ENCODE data around the gene TGFBI.

Gene TGFBI

DNA sequence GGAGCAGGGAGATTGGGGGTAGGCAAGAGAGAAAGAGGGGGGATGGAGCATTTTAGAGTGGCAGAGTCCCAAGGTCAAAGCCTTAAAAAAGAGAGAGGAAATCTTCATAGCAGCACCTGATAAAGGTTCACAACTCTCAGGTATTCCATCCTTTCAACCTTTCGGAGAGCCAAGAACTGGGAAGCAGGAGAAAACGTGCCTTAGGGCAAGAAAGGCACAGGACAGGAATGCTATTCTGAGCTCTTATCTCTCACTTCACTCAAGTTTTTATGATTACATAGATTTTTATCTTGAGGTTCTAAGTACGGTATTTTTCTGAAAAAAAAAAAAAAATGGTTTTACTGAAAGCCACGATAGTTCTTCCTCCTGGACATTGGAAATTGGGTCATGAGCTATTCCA, 69.4 kb downstream of the TGFBI start:
- no peak for DNase-seq

DNA sequence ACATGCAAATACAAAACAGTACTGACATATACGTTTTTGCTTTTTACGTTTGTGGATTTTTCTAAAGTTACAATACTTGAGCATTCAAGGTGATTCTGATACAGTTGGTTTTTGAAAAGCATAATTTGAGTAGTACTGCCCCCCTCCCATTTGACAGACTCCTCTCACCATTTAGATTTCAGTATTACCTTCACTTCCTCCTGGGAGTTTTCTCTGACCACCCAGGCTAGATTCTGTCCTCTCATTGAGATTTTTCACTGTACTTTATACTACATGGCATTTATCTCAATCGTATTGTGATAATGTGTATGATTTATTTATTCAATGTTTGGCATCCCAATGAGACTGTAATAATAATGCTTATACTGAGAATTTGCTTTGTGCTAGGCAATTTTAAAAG, 71.1 kb downstream of the TGFBI start:
- no peak for DNase-seq

GRCh38 chr5:136101884-136102283, 73.1 kb downstream of the TGFBI start:
- no peak for DNase-seq

GRCh38 chr5:136103118-136103517, 74.3 kb downstream of the TGFBI start:
- DNase-seq: no peak

- DNase-seq: no peak
Observed at GRCh38 chr5:136104306-136104965, 75.6 kb downstream of the TGFBI start.

DNA sequence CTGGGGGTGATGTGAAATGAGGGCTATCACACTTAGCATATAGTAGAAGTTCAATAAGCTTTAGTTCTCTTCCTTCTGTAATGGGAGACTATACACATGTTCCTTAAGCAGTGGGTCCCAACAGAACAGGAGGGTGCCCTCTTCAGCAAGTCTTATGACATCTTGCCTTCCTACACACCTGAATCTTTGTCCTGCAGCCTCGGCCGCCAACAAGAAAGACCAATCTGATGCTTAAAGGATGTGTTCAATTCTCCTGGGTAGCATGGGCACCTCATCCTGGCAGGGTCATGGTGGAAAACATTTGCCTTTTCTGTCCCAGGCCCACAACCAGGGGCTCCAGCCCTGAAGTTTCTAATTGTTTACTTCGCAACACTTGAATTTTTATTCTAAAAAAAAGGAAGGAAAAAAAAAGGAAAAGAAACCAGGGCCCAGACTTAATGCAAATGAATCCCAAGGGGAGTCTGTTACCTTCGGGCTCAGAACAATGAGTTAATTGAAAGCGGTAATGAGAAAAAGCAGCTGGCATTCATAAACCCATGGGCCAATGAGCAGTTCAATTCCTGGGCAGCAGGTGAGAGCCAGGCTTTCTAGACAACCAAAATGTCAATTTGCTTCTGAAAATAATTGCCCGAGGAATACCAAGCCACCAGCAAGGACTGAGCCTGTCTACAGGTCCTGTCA, 77.7 kb downstream of the TGFBI start:
- no peak for DNase-seq

DNA sequence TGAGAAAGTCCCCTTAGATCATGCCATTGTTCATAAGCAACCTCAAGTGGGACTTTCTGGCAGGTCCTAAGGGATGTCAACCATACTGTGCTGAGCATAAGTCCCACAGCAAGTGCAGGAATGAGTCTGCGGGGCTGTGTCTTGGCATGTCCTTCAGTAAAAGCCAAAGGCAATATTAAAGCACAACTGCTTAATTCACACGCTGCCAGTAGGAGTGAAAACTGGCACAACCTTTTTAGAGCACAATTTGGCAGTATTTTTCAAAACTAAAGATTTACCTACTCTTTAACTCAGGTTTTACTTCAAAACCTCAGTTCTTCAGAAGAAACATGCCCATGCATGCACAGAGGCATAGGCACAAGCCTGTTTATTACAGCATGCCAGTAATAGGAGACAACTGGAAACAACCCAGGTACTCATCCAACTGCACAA, 79.4 kb downstream of the TGFBI start:
- DNase-seq: no peak

DNA sequence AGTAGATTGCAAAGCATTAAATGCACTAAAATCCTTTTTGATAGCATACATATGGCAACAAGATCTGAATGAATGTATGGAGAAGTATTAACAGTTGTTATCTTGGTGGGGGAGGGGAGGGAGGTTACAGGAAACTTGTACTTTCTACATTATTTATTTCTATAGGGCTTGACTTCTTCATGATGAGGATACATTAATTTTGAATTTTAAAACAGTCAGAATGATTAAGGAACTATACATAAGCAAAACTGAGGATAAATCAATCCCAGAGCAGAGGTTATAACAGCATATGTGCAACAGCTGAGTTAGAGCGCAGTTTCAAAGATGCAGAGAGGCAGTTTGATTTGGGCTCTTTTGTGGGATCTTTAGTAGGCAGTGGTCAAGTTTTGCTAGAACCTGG, 80.0 kb downstream of the TGFBI start:
- no peak for DNase-seq

- DNase-seq: no peak
Observed at GRCh38 chr5:136109453-136110135, 80.8 kb downstream of the TGFBI start.

Data from stimulated activated CD4-positive, alpha-beta T cell treated with anti-CD3 and anti-CD28 coated beads, Interleukin-4, amount 100 ng/mL, for 1 hour (primary cell).